NCI-H1048 (cell line): ENCODE measurements around the gene BMP3.
A peak's percentile ranks its signal among the peaks of the same experiment; 100 is the strongest.
"Not testable (repeated sequence)": the region's sequence is repeated elsewhere in the genome, so short reads cannot be mapped to it uniquely, and the experiment has no call there.

Experiments used
- DNase-seq: peaks from one replicate; lab custom pipeline; 2025; lab: John Stamatoyannopoulos, UW

Gene BMP3

DNA sequence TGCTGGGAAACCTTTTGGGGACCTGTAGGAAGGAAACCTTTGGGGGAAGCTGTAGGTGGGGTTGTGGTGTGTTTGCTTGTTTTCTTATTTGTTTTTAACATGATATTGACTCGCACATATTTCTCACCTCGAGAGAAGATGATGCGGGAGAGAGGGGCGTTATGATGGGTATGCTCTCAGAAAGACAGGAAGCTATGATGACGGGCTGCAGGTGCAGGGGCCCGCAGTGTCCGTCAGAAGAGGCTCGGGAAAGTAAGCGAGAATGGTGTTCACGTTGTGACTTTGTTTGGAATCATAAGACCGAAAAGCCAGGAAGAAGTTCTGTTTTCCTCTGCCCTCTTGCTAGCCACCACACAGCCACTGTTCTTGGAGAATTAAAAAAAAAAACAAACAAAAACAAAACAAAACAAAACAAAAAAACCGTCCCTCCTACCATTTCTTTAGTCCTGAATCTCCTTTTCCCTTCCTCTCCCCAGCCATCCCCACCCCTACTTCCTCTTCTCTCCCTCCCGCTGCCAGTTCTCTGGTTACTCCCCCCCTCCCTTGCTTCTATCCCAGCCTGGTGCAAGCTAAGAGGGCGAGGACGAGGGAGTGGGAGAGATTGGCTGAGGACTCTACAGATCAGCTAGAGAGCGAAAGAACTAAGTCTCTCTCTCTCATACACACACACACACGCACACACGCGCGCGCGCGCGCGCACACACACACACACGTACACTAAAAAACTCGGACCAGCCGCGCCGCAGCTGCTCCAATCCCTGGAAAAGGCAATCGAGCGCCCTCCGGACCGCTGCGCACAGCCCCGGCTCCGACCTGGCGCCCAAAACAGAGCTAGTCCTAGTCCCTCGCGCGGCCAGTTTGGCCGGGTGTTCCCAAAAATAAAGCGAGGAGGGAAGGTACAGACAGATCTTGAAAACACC lies at the start of gene BMP3:
TSS of gene BMP3 (plus strand) at position 648 of the 920 bp plus-strand sequence. CDS start 577 bp downstream, outside the sequence.
- DNase-seq, result no peak

GRCh38 chr4:80986011-80986410 lies 44.5 kb upstream of the BMP3 start:
- DNase-seq, result no peak

- DNase-seq, result peak; percentile 42
Observed at GRCh38 chr4:80989921-80990544, 40.5 kb upstream of the BMP3 start.

DNA sequence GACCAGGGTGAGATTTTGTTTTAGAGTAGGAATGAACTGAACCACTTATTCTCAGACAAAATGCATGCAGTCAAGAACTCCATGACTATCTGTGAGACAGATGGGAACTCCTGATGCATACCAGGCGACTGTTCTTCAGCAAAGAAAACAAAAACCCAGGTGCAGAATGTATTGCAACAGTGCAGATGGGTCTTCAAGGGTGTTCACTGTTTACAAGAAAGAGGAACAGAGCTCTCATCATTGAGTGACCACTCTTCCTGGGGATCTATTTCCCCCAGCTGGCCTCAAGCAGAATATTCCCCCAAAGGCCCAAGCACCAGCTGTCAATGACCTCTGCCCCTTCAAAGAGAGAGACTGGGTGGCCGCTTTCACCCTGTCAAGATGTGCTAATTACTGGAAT lies 39.7 kb upstream of the BMP3 start:
- no peak for DNase-seq

DNA sequence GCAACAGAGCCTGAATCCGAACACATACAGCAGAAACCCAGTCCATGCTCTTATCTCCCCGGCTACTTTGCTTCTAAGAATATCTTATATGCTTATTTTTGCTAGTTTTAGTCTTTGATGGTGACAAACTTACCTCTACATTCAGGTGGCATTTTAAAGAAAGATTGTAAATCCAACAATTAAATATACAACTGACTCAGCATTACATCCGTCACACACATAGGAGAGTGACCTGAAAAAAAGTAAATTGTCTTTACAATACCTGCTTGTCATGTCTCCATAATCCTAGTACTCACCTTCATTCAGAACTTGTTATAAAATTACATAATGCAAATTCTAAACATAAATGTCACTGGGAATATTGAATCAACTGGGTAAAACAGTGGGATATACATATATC lies 30.6 kb upstream of the BMP3 start:
- no peak for DNase-seq

DNA sequence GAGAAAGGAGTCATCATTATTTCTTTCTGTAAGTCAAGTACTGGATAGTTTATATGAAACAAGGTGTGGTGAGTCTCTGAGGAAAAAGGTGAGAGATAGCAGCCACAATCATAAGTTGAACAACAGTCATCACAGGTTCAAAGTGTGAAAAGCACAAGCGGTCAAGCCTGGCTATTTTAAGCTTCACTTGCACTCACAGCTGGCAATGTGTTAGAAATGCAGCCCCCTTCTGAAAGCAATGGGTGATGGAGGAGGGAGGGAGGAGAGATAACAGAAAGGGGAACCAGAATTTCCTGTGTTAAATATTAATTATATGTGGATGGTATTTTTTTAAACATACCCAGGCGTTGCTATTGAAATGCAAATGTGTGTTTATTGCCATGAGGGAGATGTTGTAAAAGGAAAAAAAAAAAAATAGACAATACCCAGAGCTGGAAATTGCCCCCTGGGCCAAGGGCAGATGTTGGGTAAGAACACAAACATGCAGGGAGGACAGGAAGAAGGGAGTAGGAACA lies 26.9 kb upstream of the BMP3 start:
- no peak for DNase-seq

GRCh38 chr4:81007417-81007816 lies 23.1 kb upstream of the BMP3 start:
- no peak for DNase-seq

GRCh38 chr4:81016566-81016965 lies 13.9 kb upstream of the BMP3 start:
- not testable (repeated sequence) for DNase-seq

- no peak for DNase-seq
Observed at GRCh38 chr4:81019006-81019405, 11.5 kb upstream of the BMP3 start.

- no peak for DNase-seq
Observed at GRCh38 chr4:81021142-81021944, 9.2 kb upstream of the BMP3 start.

DNA sequence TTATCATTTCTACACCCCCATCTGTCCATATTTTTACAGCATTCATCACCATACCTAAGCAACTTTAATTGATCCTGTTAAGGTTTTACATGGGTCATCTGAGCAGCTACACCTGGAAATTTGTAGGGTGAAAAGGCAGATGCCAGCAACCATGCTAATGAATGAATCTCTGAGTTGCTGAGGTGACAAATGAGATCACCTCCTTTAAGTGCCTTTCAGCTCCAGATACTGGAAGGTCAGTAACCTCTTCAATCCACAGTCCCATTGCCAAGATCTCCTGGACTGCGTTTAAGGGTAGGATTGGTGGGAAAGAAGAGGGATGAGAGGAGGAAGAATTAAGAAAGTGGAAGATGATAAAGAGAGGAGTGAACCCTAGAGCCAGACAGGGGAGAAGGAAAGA lies 8.5 kb upstream of the BMP3 start:
- no peak for DNase-seq

- no peak for DNase-seq
Observed at GRCh38 chr4:81023484-81023883, 7.0 kb upstream of the BMP3 start.

GRCh38 chr4:81030981-81031791 lies 678 bp downstream of the BMP3 start:
- no peak for DNase-seq

DNA sequence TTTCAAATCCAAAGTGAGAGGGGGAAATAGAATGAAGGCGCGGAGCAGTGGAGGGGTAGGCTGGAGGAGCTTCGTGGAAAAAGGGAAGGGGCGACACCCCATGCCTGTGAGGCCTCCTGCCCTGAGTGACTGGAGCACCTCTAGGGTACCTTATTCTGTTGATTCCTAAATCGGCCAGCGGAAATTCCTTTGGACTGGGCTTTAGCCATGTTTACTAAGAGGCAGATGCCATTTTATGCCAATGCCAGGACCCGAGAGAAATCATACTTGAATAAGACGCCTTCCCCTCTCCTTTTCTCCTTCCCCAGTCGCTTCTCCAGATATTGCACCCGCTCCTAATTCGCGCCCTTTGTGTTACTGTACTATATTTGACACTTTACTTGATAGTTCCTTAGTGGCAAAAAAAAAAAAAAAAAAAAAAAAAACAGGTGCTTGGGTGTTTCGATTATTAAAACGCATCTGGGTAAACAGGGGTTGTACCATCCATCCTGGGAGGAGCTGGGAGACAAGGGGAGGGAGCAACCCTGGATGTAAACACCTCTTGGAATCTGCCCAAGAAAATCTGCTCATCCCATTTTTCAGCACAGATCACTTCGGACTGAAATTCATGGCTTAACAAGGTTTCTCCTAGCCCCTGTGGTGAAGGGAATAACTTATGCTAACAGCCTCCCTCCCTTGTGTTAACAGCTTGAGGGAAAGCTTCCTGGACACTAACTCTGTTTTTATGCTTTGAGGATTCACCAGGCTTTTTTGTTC lies 1.5 kb downstream of the BMP3 start:
- DNase-seq, result no peak

DNA sequence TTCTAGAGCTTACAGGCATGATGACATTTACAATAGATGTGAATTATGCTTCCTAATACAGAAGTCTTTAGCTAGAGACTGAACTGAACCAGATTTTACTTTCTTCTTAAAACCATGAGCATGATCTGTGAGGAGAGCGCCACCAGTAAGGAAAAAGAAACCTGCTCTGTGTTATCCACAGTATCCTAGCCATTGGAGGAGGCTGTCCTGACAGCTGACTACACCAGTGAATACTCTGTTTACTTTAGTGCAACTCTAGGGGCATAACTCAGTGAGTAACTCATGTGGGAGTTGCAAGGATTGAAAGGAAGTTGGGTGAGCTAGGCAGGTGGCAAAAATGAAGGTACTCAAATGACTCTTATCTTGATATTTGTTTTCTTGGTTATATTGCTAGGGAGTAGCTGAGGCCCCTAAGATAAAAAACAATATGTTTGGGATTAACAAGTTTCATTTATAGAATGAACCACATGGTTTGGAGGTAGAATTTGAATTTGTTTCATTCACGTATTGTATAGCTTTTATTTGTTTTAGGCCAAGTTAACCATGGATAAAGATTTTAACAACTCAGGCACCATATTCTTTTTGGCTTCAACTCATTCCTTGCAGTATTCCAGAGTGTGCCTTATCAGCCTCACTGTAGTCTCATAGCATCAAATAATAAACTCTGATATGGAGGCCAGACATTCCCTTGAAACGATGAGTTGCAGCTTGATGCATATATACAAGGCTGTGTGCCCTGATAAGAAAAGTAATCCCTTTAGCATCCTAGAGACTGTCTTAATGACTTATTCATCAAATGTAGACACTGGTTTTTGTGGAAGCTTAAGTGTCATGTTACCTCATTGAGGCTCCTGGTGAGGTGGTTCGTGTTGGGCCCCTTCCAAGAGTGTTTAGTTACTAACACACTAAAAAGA lies 2.5 kb downstream of the BMP3 start:
- DNase-seq, result no peak

DNA sequence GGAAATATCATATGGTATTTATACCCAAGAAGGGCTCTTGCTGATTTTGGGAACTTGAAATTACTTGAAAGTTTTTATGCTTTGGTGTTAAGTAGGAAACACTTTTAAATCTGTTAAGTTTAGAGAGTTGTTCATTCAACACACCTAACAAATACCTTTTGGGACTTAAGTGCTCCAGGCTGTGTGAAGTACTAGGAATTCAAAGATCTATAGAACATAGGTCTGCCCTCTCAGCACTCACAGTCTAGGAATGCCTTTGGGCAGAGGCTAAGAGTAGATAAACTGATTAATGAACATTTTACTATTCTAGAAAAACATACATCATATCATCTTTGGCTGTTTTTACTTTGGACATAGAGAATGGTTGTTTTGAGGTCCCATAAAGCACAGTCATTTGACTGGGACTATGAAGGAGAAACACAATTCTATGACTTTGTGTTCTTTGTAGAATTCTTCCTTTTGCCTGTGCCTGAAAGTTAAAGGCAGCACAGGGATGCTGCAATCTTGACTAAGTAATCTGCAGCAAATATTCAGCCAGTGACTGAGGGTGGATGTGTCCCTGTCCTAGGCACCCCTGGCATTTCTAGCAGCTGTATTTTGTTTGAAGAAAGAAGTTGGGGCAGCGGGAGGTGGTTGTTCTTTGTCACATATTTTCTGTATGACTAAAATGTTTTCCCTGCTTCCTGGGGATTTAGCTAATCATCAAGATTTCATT lies 8.3 kb downstream of the BMP3 start:
- DNase-seq, result no peak

- no peak for DNase-seq
Observed at GRCh38 chr4:81039351-81039972, 9.0 kb downstream of the BMP3 start.

- DNase-seq, result no peak
Observed at GRCh38 chr4:81040012-81040659, 9.6 kb downstream of the BMP3 start.
